ENCODE measurements around the gene SV2A. TPM values are rescaled to one million over a fixed set of nuclear protein-coding genes. Genes with fewer than 3 reads are reported as not detected.
"Not testable (repeated sequence)": the region's sequence is repeated elsewhere in the genome, so short reads cannot be mapped to it uniquely, and the experiment has no call there.

The SV2A gene
- total and polyA plus RNA-seq, 2 donors from 2014 or later, result 2.0 to 4.5 TPM

DNA sequence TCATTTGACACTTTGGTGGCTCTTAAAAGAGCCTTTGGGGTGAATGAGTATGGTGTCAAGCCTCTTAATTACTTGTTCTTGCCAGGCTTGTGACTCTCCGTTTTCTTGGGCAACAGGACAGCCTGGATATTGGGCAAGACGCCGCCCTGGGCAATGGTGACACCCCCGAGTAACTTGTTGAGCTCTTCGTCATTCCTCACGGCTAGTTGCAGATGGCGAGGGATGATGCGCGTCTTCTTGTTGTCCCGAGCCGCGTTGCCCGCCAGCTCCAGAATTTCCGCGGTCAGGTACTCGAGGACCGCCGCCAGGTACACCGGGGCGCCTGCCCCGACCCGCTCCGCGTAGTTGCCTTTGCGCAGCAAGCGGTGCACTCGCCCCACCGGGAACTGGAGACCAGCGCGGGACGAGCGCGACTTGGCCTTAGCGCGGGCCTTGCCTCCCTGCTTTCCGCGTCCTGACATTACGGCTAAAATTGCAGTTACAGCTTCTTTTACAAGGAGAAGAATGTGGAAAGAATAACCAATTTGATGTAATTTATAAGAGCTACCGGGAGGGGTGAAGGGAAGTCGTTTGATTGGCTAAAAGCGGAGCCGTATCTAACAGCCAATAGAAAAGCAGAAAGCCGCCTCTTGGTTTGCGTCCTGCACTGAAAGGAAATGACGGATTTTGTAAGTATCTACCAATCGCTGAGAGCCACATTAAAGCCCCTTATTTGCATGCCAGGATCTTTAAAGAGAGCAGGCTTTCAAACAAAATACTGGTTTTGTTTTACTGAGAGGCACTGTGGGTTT lies 30.0 kb downstream of the SV2A start:
- TF ChIP-seq, protein P1, sequence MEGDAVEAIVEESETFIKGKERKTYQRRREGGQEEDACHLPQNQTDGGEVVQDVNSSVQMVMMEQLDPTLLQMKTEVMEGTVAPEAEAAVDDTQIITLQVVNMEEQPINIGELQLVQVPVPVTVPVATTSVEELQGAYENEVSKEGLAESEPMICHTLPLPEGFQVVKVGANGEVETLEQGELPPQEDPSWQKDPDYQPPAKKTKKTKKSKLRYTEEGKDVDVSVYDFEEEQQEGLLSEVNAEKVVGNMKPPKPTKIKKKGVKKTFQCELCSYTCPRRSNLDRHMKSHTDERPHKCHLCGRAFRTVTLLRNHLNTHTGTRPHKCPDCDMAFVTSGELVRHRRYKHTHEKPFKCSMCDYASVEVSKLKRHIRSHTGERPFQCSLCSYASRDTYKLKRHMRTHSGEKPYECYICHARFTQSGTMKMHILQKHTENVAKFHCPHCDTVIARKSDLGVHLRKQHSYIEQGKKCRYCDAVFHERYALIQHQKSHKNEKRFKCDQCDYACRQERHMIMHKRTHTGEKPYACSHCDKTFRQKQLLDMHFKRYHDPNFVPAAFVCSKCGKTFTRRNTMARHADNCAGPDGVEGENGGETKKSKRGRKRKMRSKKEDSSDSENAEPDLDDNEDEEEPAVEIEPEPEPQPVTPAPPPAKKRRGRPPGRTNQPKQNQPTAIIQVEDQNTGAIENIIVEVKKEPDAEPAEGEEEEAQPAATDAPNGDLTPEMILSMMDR (IDR thresholded peaks at IDR 0.05; ENCODE audit: borderline replicate concordance, extremely low read depth, insufficient read depth), result no peak
- Histone ChIP-seq H3K4me3 (ENCODE audit: low read length in 3 of 3) (peak overlapping the region; percentile 81 to 96 (median 94)), H3K27me3 (ENCODE audit: control insufficient read depth, insufficient read depth, low read length) (no peaks in the 10 kb centered on the region), H3K27ac (ENCODE audit: low read depth in 2 of 2, low read length in 2 of 2) (peak overlapping the region; percentile 98 to 99), H3K4me1 (ENCODE audit: control insufficient read depth in 2 of 3, insufficient read depth in 2 of 3, low read depth in 1 of 3, low read length in 3 of 3) (peaks cover 0 to 11% (median 8%) of the 10 kb centered on the region in 3 donors), H3K9me3 (ENCODE audit: control insufficient read depth in 2 of 3, insufficient read depth in 1 of 3, low read length in 3 of 3) (no peaks in the 10 kb centered on the region), H3K36me3 (ENCODE audit: control insufficient read depth in 2 of 3, insufficient read depth in 3 of 3, low read length in 3 of 3) (no peaks in the 10 kb centered on the region), H3K9ac (ENCODE audit: low read length in 3 of 3) (peak overlapping the region; percentile 85 to 99 (median 97))
- DNase-seq (peak; percentile 92 to 99 (median 94)), FAIRE-seq (peak; percentile 95)
- intact Hi-C loops (cut with DNase I), result no loop called here

DNA sequence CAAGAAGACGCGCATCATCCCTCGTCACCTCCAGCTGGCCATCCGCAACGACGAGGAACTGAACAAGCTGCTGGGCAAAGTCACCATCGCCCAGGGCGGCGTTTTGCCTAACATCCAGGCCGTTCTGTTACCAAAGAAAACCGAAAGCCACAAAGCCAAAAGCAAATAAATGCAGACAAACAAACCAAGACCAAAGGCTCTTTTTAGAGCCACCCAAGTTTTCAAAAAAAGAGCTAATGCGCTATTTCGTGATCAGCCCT lies 30.5 kb downstream of the SV2A start:
- H3K27me3 ChIP-seq (ENCODE audit: control insufficient read depth, insufficient read depth, low read length); DNase-seq; H3K9me3 ChIP-seq (ENCODE audit: control insufficient read depth in 2 of 3, insufficient read depth in 1 of 3, low read length in 3 of 3); intact Hi-C loops (cut with DNase I); FAIRE-seq; H3K36me3 ChIP-seq (ENCODE audit: control insufficient read depth in 2 of 3, insufficient read depth in 3 of 3, low read length in 3 of 3): not testable (repeated sequence)
- Histone ChIP-seq H3K4me1 (ENCODE audit: control insufficient read depth in 2 of 3, insufficient read depth in 2 of 3, low read depth in 1 of 3, low read length in 3 of 3) (peaks cover 0 to 11% (median 8%) of the 10 kb centered on the region in 3 donors), H3K9ac (ENCODE audit: low read length in 3 of 3) (peak overlapping the region; percentile 85 to 99 (median 97)), H3K4me3 (ENCODE audit: low read length in 3 of 3) (peak overlapping the region; percentile 81 to 96 (median 94)), H3K27ac (ENCODE audit: low read depth in 2 of 2, low read length in 2 of 2) (peak overlapping the region; percentile 98 to 99)

DNA sequence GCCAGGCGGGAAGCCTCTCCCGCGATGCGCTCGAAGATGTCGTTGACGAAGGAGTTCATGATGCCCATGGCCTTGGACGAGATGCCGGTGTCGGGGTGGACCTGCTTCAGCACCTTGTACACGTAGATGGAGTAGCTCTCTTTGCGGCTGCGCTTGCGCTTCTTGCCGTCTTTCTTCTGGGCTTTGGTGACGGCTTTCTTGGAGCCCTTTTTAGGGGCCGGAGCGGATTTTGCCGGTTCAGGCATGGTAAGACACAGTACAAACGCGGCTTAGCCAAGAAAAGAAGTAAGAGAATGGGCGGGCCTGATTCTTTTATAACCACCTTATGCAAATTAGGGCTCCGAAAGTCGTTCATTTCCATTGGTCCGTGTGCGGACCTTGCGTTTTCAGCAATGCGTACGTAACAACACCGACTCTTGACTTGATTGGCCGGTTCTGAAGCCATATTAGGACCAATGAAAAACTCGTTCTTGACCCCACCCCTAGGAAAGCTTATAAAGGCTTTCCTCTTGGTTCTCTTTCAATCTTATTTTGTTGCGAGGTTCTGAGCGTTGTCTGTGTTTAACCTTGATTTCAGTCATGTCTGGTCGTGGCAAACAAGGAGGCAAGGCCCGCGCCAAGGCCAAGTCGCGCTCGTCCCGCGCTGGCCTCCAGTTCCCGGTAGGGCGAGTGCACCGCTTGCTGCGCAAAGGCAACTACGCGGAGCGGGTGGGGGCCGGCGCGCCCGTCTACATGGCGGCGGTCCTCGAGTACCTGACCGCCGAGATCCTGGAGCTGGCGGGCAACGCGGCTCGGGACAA lies 31.0 kb downstream of the SV2A start:
- TF ChIP-seq, protein P1 (IDR thresholded peaks at IDR 0.05; ENCODE audit: borderline replicate concordance, extremely low read depth, insufficient read depth), result peak; percentile 9
- Histone ChIP-seq H3K36me3 (ENCODE audit: control insufficient read depth in 2 of 3, insufficient read depth in 3 of 3, low read length in 3 of 3) (no peaks in the 10 kb centered on the region), H3K27me3 (ENCODE audit: control insufficient read depth, insufficient read depth, low read length) (no peaks in the 10 kb centered on the region), H3K4me1 (ENCODE audit: control insufficient read depth in 2 of 3, insufficient read depth in 2 of 3, low read depth in 1 of 3, low read length in 3 of 3) (peaks cover 0 to 11% (median 8%) of the 10 kb centered on the region in 3 donors), H3K9me3 (ENCODE audit: control insufficient read depth in 2 of 3, insufficient read depth in 1 of 3, low read length in 3 of 3) (no peaks in the 10 kb centered on the region), H3K4me3 (ENCODE audit: low read length in 3 of 3) (peak overlapping the region; percentile 81 to 96 (median 94)), H3K27ac (ENCODE audit: low read depth in 2 of 2, low read length in 2 of 2) (peak overlapping the region; percentile 98 to 99), H3K9ac (ENCODE audit: low read length in 3 of 3) (peak overlapping the region; percentile 85 to 99 (median 97))
- intact Hi-C loops (cut with DNase I), result no loop called here
- FAIRE-seq (peak; percentile 98), DNase-seq (peak; percentile 93 to 100 (median 97))

DNA sequence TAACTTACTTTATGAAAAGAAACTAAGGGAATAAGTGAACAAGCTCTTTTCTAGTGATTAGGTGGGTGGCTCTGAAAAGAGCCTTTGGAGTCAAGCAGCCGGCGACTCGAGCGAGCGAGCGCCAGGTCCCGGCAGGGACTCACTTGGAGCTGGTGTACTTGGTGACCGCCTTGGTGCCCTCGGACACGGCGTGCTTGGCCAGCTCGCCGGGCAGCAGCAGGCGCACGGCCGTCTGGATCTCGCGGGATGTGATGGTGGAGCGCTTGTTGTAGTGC lies 31.6 kb downstream of the SV2A start:
- intact Hi-C loops (cut with DNase I); DNase-seq: not testable (repeated sequence)

More for the DNA sequence above, 31.6 kb downstream of the SV2A start:
- not testable (repeated sequence) for H3K9me3 ChIP-seq (ENCODE audit: control insufficient read depth in 2 of 3, insufficient read depth in 1 of 3, low read length in 3 of 3); H3K27me3 ChIP-seq (ENCODE audit: control insufficient read depth, insufficient read depth, low read length); H3K36me3 ChIP-seq (ENCODE audit: control insufficient read depth in 2 of 3, insufficient read depth in 3 of 3, low read length in 3 of 3); FAIRE-seq
- peak overlapping the region; percentile 94 to 98 for H3K27ac ChIP-seq (ENCODE audit: low read depth in 2 of 2, low read length in 2 of 2)
- peaks cover 0 to 11% (median 8%) of the 10 kb centered on the region in 3 donors for H3K4me1 ChIP-seq (ENCODE audit: control insufficient read depth in 2 of 3, insufficient read depth in 2 of 3, low read depth in 1 of 3, low read length in 3 of 3)
- H3K4me3 ChIP-seq (ENCODE audit: low read length in 3 of 3), result peak overlapping the region; percentile 64 to 95 (median 94)
- peak overlapping the region; percentile 61 to 99 (median 90) for H3K9ac ChIP-seq (ENCODE audit: low read length in 3 of 3)
